BJ (cell line): ENCODE data around the gene KCTD16. TPM values are rescaled to one million over a fixed set of nuclear protein-coding genes. Genes with fewer than 3 reads are reported as not detected.

Experiments
- CTCF ChIA-PET: fragments of 350-600 bp; formaldehyde crosslinking; extraction: SDS; loops from one replicate; lab custom pipeline; 2021; ENCODE audit warnings: antibody characterized with exemption, inconsistent platforms; lab: Yijun Ruan, JAX
- POLR2A ChIA-PET: fragments of 300-600 bp; sonication (Branson Sonifier 250); formaldehyde crosslinking; extraction: SDS; loops from one replicate; lab custom pipeline; 2021; ENCODE audit warnings: antibody characterized with exemption; lab: Charles Lee
- DNase-seq: peaks from one replicate; pipeline ENCODE4 v3.0.0-alpha.2; 2011; ENCODE audit warnings: low read depth
- H3K27me3 ChIP-seq: 2 replicates; pipeline ENCODE4 v1.6.0; 2011; ENCODE audit warnings: low read length; ENCODE audit not compliant: control insufficient read depth, insufficient read depth
- H3K36me3 ChIP-seq: 2 replicates; pipeline ENCODE4 v1.5.1; 2011; ENCODE audit warnings: low read length; ENCODE audit not compliant: control insufficient read depth, insufficient read depth
- H3K4me3 ChIP-seq: 2 replicates; pipeline ENCODE4 v1.5.1; 2011; ENCODE audit warnings: low read depth, mild to moderate bottlenecking, control low read depth, low read length
- CTCF ChIP-seq: IDR thresholded peaks from 2 replicates; pipeline ENCODE4 v1.5.1; 2011; ENCODE audit warnings: low read depth, mild to moderate bottlenecking, control low read depth, inconsistent platforms, low read length, moderate library complexity; ENCODE audit not compliant: insufficient read depth
- polyA plus RNA-seq: library from polyadenylated mRNA; depleted of rRNA; stranded (reverse); fragments of >200 nt; gene quantifications from 2 replicates; pipeline ENCODE4 v1.2.3, GENCODE V29; 2011

KCTD16 gene
- polyA plus RNA-seq, 1 experiment: 1.7 TPM

GRCh38 chr5:144162686-144163085 lies 8.0 kb upstream of the KCTD16 start:
- Histone ChIP-seq H3K36me3 (peaks cover 12% of the 10 kb centered on the region), H3K27me3 (no peaks in the 10 kb centered on the region), H3K4me3 (no peak overlapping the region)
- no peak for TF ChIP-seq CTCF
- no peak for DNase-seq
- POLR2A ChIA-PET: no interaction called here
- CTCF ChIA-PET: no interaction called here

DNA sequence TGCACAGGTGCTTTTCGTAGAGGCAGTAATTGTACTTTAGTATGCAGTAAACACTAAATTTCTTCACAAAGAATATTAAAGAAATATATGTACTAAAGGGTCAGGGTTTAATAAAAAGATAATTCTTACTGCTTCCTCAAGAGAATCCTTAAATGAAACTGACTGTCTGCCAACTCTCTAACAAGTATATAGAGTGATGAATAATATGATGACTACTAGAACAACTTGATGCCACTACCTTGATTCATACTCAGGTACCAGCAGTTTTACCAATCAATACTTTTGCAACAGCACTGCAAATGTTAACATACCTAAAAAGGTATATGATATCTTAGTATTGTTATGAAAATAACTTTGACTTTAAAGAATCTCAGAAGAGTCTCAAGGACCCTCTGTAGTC lies 4.0 kb upstream of the KCTD16 start:
- CTCF ChIA-PET: no interaction called here
- POLR2A ChIA-PET: no interaction called here
- H3K27me3 ChIP-seq: no peaks in the 10 kb centered on the region
- TF ChIP-seq CTCF: no peak
- DNase-seq: no peak
- H3K36me3 ChIP-seq: peaks cover 8% of the 10 kb centered on the region
- no peak overlapping the region for H3K4me3 ChIP-seq

- Histone ChIP-seq H3K27me3 (no peaks in the 10 kb centered on the region), H3K4me3 (no peak overlapping the region), H3K36me3 (peaks cover 8% of the 10 kb centered on the region)
- no peak for DNase-seq
- ChIA-PET CTCF (no interaction called here), POLR2A (no interaction called here)
- no peak for TF ChIP-seq CTCF
Observed at GRCh38 chr5:144167998-144168397, 2.7 kb upstream of the KCTD16 start.

DNA sequence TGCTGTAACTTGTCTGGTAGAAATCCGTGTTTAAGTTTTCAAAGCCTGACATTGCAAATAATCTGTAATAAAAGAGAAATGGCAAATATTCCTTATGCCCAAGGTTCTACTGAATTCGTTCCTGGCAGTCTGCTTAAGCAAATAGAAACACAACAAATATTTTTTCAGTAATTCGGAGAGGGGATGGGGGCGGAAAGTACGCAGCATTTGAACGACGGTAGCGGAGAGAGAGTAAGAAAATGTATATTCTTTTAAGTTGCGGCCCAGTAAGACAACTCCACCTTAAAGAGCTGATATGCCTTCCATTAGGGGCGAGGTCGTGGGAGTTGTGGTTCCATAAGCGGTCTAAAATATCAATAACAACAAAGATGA lies 783 bp upstream of the KCTD16 start:
- POLR2A ChIA-PET: no interaction called here
- H3K27me3 ChIP-seq: no peaks in the 10 kb centered on the region
- CTCF ChIA-PET: interaction anchor here (1.2 kb wide), 1 partner anchor 18 kb away, joined by 5 read pairs; no protein-coding TSS in a partner anchor

DNA sequence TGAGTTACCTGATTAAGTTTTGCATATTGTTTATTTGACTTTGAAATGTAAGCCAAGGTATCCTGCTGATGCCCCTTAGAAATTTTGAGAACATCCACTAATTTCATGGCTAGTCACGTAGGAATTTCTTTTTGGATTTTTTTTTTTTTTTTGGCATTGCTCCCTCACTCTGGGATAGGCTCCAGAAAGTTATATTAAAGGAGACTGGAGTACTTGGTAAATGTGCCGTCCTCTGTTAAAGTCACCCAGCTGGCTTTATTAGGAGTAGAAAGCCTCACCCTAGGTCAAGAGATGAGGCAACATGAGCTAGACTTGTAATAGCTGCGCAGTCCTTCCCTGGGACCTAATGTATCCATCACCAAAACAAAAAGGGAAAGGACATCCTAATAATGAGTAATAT lies 3.1 kb downstream of the KCTD16 start:
- Histone ChIP-seq H3K27me3 (no peaks in the 10 kb centered on the region), H3K4me3 (no peak overlapping the region), H3K36me3 (no peaks in the 10 kb centered on the region)
- ChIA-PET CTCF (no interaction called here), POLR2A (no interaction called here)
- no peak for TF ChIP-seq CTCF
- no peak for DNase-seq

More for the DNA sequence above, 783 bp upstream of the KCTD16 start:
- peak overlapping the region; percentile 70 for H3K4me3 ChIP-seq
- no peak for TF ChIP-seq CTCF
- DNase-seq: no peak
- peaks cover 2% of the 10 kb centered on the region for H3K36me3 ChIP-seq
